ENCODE results near the gene NOX3. TPM values are rescaled to one million over a fixed set of nuclear protein-coding genes. Genes with fewer than 3 reads are reported as not detected.
A peak's percentile ranks its signal among the peaks of the same experiment; 100 is the strongest.
"Not testable (repeated sequence)": the region's sequence is repeated elsewhere in the genome, so short reads cannot be mapped to it uniquely, and the experiment has no call there.

Gene NOX3
- total and polyA plus RNA-seq, 2 donors from 2014 or later: not detected

- Histone ChIP-seq H3K4me3 (ENCODE audit: low read length in 3 of 3) (no peak overlapping the region), H3K9me3 (ENCODE audit: control insufficient read depth in 2 of 3, insufficient read depth in 1 of 3, low read length in 3 of 3) (no peaks in the 10 kb centered on the region), H3K27ac (ENCODE audit: low read depth in 2 of 2, low read length in 2 of 2) (no peak overlapping the region), H3K4me1 (ENCODE audit: control insufficient read depth in 2 of 3, insufficient read depth in 2 of 3, low read depth in 1 of 3, low read length in 3 of 3) (no peaks in the 10 kb centered on the region), H3K36me3 (ENCODE audit: control insufficient read depth in 2 of 3, insufficient read depth in 3 of 3, low read length in 3 of 3) (no peaks in the 10 kb centered on the region), H3K27me3 (ENCODE audit: control insufficient read depth, insufficient read depth, low read length) (no peaks in the 10 kb centered on the region), H3K9ac (ENCODE audit: low read length in 3 of 3) (no peak overlapping the region)
- FAIRE-seq (no peak), DNase-seq (no peak)
- intact Hi-C loops (cut with DNase I): no loop called here
- TF ChIP-seq CTCF (IDR thresholded peaks at IDR 0.05; ENCODE audit: borderline replicate concordance, extremely low read depth, insufficient read depth): no peak
Measured at GRCh38 chr6:155371230-155371629, 84.4 kb downstream of the NOX3 start.

- no peak for TF ChIP-seq CTCF (IDR thresholded peaks at IDR 0.05; ENCODE audit: borderline replicate concordance, extremely low read depth, insufficient read depth)
- DNase-seq (no peak), FAIRE-seq (no peak)
- Histone ChIP-seq H3K27ac (ENCODE audit: low read depth in 2 of 2, low read length in 2 of 2) (no peak overlapping the region), H3K9ac (ENCODE audit: low read length in 3 of 3) (no peak overlapping the region), H3K4me1 (ENCODE audit: control insufficient read depth in 2 of 3, insufficient read depth in 2 of 3, low read depth in 1 of 3, low read length in 3 of 3) (no peaks in the 10 kb centered on the region), H3K36me3 (ENCODE audit: control insufficient read depth in 2 of 3, insufficient read depth in 3 of 3, low read length in 3 of 3) (no peaks in the 10 kb centered on the region), H3K4me3 (ENCODE audit: low read length in 3 of 3) (no peak overlapping the region), H3K27me3 (ENCODE audit: control insufficient read depth, insufficient read depth, low read length) (no peaks in the 10 kb centered on the region), H3K9me3 (ENCODE audit: control insufficient read depth in 2 of 3, insufficient read depth in 1 of 3, low read length in 3 of 3) (no peaks in the 10 kb centered on the region)
- intact Hi-C loops (cut with DNase I): no loop called here
Measured at GRCh38 chr6:155366325-155366724, 89.3 kb downstream of the NOX3 start.

- intact Hi-C loops (cut with DNase I): no loop called here
- DNase-seq: no peak
- Histone ChIP-seq H3K27ac (ENCODE audit: low read depth in 2 of 2, low read length in 2 of 2) (no peak overlapping the region), H3K9ac (ENCODE audit: low read length in 3 of 3) (no peak overlapping the region), H3K4me3 (ENCODE audit: low read length in 3 of 3) (no peak overlapping the region), H3K36me3 (ENCODE audit: control insufficient read depth in 2 of 3, insufficient read depth in 3 of 3, low read length in 3 of 3) (no peaks in the 10 kb centered on the region), H3K4me1 (ENCODE audit: control insufficient read depth in 2 of 3, insufficient read depth in 2 of 3, low read depth in 1 of 3, low read length in 3 of 3) (no peaks in the 10 kb centered on the region), H3K27me3 (ENCODE audit: control insufficient read depth, insufficient read depth, low read length) (no peaks in the 10 kb centered on the region), H3K9me3 (ENCODE audit: control insufficient read depth in 2 of 3, insufficient read depth in 1 of 3, low read length in 3 of 3) (no peaks in the 10 kb centered on the region)
- FAIRE-seq: no peak
- TF ChIP-seq CTCF (IDR thresholded peaks at IDR 0.05; ENCODE audit: borderline replicate concordance, extremely low read depth, insufficient read depth): no peak
Measured at GRCh38 chr6:155364844-155365437, 90.7 kb downstream of the NOX3 start.

GRCh38 chr6:155364021-155364420, 91.6 kb downstream of the NOX3 start:
- H3K9me3 ChIP-seq (ENCODE audit: control insufficient read depth in 2 of 3, insufficient read depth in 1 of 3, low read length in 3 of 3); H3K27ac ChIP-seq (ENCODE audit: low read depth in 2 of 2, low read length in 2 of 2); H3K27me3 ChIP-seq (ENCODE audit: control insufficient read depth, insufficient read depth, low read length); DNase-seq; H3K4me1 ChIP-seq (ENCODE audit: control insufficient read depth in 2 of 3, insufficient read depth in 2 of 3, low read depth in 1 of 3, low read length in 3 of 3); H3K9ac ChIP-seq (ENCODE audit: low read length in 3 of 3); H3K4me3 ChIP-seq (ENCODE audit: low read length in 3 of 3); FAIRE-seq; H3K36me3 ChIP-seq (ENCODE audit: control insufficient read depth in 2 of 3, insufficient read depth in 3 of 3, low read length in 3 of 3); intact Hi-C loops (cut with DNase I): not testable (repeated sequence)

GRCh38 chr6:155362968-155363632, 92.5 kb downstream of the NOX3 start:
- intact Hi-C loops (cut with DNase I); H3K4me3 ChIP-seq (ENCODE audit: low read length in 3 of 3); FAIRE-seq; H3K36me3 ChIP-seq (ENCODE audit: control insufficient read depth in 2 of 3, insufficient read depth in 3 of 3, low read length in 3 of 3); H3K9me3 ChIP-seq (ENCODE audit: control insufficient read depth in 2 of 3, insufficient read depth in 1 of 3, low read length in 3 of 3); H3K27me3 ChIP-seq (ENCODE audit: control insufficient read depth, insufficient read depth, low read length); H3K27ac ChIP-seq (ENCODE audit: low read depth in 2 of 2, low read length in 2 of 2); H3K4me1 ChIP-seq (ENCODE audit: control insufficient read depth in 2 of 3, insufficient read depth in 2 of 3, low read depth in 1 of 3, low read length in 3 of 3); H3K9ac ChIP-seq (ENCODE audit: low read length in 3 of 3): not testable (repeated sequence)
- DNase-seq: peak in 1 of 5 donors; percentile 68
